HCEC 1CT (cell line): ENCODE measurements around the gene TMEM229B.
"Not testable (repeated sequence)": the region's sequence is repeated elsewhere in the genome, so short reads cannot be mapped to it uniquely, and the experiment has no call there.

Source experiments
- DNase-seq: peaks from one replicate; pipeline ENCODE4 v3.0.0-alpha.2; 2017

TMEM229B gene

DNA sequence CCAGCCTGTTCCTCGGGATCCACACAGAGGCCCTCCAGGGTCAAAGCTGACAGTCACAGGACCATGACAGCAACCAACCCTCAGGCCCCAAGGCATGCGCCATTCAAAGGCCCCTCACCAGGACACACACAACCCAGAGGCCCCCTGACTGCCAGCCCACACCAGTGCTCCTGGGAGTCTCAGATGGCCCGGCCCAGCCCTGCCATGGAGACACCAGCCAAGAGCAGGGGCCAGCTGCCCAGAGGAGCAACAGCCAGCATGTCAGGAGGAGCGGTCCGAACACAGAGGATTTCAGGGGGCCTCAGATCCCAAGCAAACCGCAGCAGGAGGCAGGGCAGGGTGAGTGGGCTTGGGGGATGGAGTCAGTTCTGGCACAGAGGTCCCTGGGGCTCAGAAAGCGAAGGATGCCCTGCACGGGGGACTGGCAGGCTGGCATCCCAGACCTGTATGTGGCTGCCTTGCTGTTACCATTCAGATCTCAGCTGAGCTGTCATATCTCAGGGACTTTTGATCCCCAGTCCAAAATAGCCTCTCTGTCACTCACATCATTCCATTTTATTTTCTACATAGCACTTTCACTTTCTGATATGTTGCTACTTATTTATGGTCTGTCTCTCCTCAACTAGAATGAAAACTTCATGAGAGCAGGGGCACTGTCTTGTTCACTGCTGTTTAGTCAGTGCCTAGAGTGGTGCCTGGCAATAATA is 4.8 kb downstream of the TMEM229B start:
- no peak for DNase-seq

- no peak for DNase-seq
Observed at GRCh38 chr14:67482231-67483164, 6.0 kb downstream of the TMEM229B start.

DNA sequence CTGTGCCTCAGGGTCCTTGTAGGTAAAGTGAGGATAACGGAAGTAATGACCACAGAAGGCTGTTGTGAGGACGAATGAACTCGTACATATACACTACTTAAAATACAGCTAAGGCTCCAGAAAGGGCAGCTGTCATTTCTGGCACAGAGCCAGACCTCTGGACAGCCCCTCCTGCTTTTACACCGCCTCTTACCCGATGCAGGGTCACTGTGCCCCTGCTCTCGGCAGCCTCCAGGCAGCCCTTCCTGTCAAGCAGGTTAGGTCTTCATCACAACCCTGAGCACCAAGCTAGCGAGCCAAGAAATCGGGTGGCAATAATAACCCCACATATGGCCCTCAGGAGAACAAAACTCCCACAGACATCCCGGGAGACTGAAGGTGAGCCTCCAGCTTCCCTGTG is 8.5 kb downstream of the TMEM229B start:
- no peak for DNase-seq

GRCh38 chr14:67478800-67479084 is 9.8 kb downstream of the TMEM229B start:
- no peak for DNase-seq

GRCh38 chr14:67477926-67478799 is 10.4 kb downstream of the TMEM229B start:
- DNase-seq = no peak

DNA sequence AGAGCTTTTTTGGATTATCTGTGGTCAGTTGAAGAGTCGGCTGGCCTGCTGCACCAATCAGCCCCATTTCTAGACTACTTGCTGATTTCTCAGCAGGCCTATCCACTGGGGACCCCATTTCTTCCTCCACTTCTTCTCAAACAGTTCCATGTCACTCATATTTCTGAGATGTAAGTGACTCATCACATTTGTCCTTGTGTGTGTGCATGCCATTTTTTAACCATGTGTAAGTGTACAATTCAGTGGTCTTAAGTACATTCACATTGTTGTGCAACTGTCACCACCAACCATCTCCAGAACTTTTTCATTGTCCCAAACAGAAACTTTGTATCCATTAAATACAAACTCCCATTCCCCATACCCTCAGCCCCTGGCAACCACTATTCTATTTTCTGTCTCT is 14.2 kb downstream of the TMEM229B start:
- no peak for DNase-seq

- DNase-seq = no peak
Observed at GRCh38 chr14:67473290-67474082, 15.0 kb downstream of the TMEM229B start.

- DNase-seq = no peak
Observed at GRCh38 chr14:67472726-67473125, 15.8 kb downstream of the TMEM229B start.

- DNase-seq = no peak
Observed at GRCh38 chr14:67469954-67470353, 18.6 kb downstream of the TMEM229B start.

GRCh38 chr14:67468378-67468730 is 20.2 kb downstream of the TMEM229B start:
- DNase-seq = no peak

DNA sequence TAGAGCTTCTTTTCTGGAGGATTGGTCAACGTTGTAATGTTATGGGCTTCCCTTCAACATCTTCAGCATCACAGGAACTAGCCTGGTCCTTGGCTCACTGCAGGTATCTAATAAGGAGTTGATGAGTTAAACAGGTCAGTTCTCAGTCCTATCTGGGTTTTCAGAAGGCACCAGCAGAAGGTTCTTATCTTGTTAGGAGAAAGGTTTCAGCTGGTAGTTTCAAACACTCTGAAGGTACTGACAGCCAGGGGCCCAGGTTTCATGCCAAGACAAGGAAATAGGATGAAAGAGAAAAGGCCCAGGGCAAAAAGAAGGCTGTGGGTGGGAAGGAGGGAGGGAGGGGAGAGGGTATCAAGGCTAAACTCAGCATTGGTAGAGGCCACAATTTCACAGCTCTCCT is 21.4 kb downstream of the TMEM229B start:
- no peak for DNase-seq

DNA sequence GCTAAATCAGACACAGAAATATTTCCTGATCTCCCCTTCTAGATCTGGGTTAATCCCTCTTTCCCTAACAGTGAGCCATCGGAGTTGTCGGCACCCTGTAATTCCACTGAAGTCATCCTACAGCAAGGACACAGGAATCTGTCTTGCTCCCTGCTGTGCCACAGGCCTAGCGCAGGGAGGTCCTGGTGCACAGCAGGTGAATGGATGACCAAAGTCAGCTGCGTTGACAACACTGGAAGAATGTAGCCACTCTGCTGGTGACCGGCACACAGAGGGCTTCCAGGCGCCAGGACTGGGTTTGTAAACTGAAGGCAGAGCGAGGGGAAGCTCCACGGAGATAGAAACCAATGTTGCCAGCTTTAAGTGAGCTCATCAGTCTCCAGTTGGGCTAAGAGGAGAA is 23.6 kb downstream of the TMEM229B start:
- no peak for DNase-seq

- no peak for DNase-seq
Observed at GRCh38 chr14:67464377-67464776, 24.1 kb downstream of the TMEM229B start.

GRCh38 chr14:67463900-67464299 is 24.6 kb downstream of the TMEM229B start:
- DNase-seq = no peak

DNA sequence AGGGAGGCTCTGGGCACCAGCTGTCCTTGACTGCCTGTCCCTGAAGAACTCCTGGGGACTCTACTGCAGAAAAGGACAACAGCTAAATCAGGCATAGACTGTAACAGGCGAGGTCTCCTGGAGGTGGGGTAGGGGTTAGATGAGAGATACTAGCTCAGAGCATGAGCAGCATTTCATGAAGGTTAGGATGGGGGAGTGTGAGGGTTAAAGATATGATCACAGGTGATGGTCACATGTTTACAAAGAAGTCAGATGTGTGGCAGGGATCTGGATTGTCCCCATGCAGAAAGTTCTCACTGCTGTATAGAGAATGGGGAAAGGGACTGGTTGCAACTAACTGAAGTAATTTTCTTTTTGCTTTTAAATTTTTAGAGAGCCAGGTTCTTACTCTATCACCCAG is 26.5 kb downstream of the TMEM229B start:
- no peak for DNase-seq

DNA sequence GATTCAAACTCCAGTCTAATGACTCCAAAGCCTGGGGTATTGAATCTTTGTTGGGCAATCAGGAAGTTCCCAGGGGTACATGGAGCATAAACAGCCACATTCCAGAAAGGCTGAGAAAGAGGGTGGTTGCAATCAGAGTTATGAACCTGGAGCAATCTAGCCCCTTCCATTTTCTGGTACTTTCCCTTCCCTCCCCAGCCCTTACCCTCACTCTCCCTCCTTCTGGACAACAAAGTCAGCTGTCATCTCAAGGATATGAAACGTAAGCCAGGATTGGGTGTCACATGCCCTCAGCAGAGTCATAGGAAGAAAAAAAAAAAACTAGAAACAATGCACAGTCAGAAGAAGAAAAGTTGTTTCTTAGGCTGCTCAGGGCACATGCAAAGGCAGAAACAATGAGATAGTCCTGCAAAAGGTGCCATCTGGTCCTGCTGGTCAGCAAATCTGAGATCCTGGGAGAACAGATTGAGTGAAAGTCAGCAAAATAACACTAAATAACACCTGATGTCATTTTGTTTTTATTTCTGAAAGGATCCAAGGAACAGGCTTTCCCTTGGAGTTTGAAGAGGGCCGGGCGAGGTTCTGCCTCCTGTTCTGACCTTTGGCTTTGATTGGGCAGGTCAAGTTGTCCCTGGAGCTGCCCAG is 27.1 kb downstream of the TMEM229B start:
- DNase-seq = peak; percentile 38

GRCh38 chr14:67459336-67459735 is 29.2 kb downstream of the TMEM229B start:
- no peak for DNase-seq

- no peak for DNase-seq
Observed at GRCh38 chr14:67457782-67458181, 30.7 kb downstream of the TMEM229B start.

GRCh38 chr14:67456732-67457131 is 31.8 kb downstream of the TMEM229B start:
- no peak for DNase-seq

GRCh38 chr14:67453575-67454300 is 34.8 kb downstream of the TMEM229B start:
- no peak for DNase-seq

- not testable (repeated sequence) for DNase-seq
Observed at GRCh38 chr14:67451667-67452066, 36.9 kb downstream of the TMEM229B start.
